Peyer's patch (tissue), 4 donors: Measurements from ENCODE around the gene PPP1R37. TPM values are rescaled to one million over a fixed set of nuclear protein-coding genes. Genes with fewer than 3 reads are reported as not detected.

ENCODE experiments used
- DNase-seq, 3 donors: peaks; one replicate each; pipeline ENCODE4 v3.0.0-alpha.2; 2017 to 2019
- H3K27ac ChIP-seq, 4 donors: fragments of 200-600 bp; sonication (generic); one replicate each; pipeline ENCODE4 v1.5.1; 2016 to 2019
- H3K27me3 ChIP-seq, 2 donors: fragments of 200-600 bp; sonication (generic); one replicate each; pipeline ENCODE4 v1.5.1; 2019
- H3K36me3 ChIP-seq, 3 donors: fragments of 200-600 bp; sonication (generic); one replicate each; pipeline ENCODE4 v1.5.1; 2016 to 2019
- H3K4me1 ChIP-seq, 4 donors: fragments of 200-600 bp; sonication (generic); one replicate each; pipeline ENCODE4 v1.5.1; 2016 to 2019
- H3K4me3 ChIP-seq, 4 donors: fragments of 200-600 bp; sonication (generic); 1 replicate in 3 of 4; 2 replicates in 1 of 4; pipeline ENCODE4 v1.5.1; 2016 to 2019; ENCODE audit warnings: mild to moderate bottlenecking in 1 of 4
- H3K9me3 ChIP-seq, 4 donors: fragments of 200-600 bp; sonication (generic); one replicate each; pipeline ENCODE4 v1.5.1; 2016 to 2019; ENCODE audit warnings: mild to moderate bottlenecking in 1 of 4
- CTCF ChIP-seq, 6 experiments: fragments of 450-650 bp in 4 of 6; fragments of 200-600 bp in 2 of 6; sonication (generic) in 1 of 6; IDR thresholded peaks; one replicate each; pipeline ENCODE4 v1.5.1; 2017 to 2019; ENCODE audit warnings: antibody characterized with exemption in 6 of 6, mild to moderate bottlenecking in 3 of 6, moderate library complexity in 1 of 6
- POLR2A ChIP-seq, 2 donors: fragments of 450-650 bp; IDR thresholded peaks; one replicate each; pipeline ENCODE4 v1.5.1; 2017; ENCODE audit warnings: antibody characterized with exemption in 2 of 2, mild to moderate bottlenecking in 2 of 2, moderate library complexity in 2 of 2
- total RNA-seq, 4 donors: library from RNA; depleted of rRNA; stranded (reverse); fragments of >200 nt; gene quantifications; one replicate each; pipeline ENCODE4 v1.1.0, GENCODE V29; 2016

The PPP1R37 gene
- total RNA-seq, 4 donors from 2014 or later = 41.8 to 75.1 (median 54.2) TPM

- no peak for TF ChIP-seq CTCF (IDR thresholded peaks at IDR 0.05)
- no peak for TF ChIP-seq POLR2A (IDR thresholded peaks at IDR 0.05)
- H3K27me3 ChIP-seq = no peaks in the 10 kb centered on the region
- H3K4me3 ChIP-seq = peak overlapping the region in 1 of 4 donors; percentile 3
- peak in 2 of 3 donors; percentile 80 to 82 for DNase-seq
- H3K27ac ChIP-seq = peak overlapping the region in 2 of 4 donors; percentile 87 to 88
- H3K36me3 ChIP-seq = no peaks in the 10 kb centered on the region
- H3K9me3 ChIP-seq = no peaks in the 10 kb centered on the region
- H3K4me1 ChIP-seq = peaks cover 14 to 93% (median 18%) of the 10 kb centered on the region in 4 donors
Measured at GRCh38 chr19:45097776-45098520, 5.0 kb downstream of the PPP1R37 start.

- peak overlapping the region in 3 of 4 donors; percentile 51 to 88 (median 87) for H3K27ac ChIP-seq
- no peaks in the 10 kb centered on the region for H3K36me3 ChIP-seq
- H3K4me1 ChIP-seq = peaks cover 13 to 99% (median 19%) of the 10 kb centered on the region in 4 donors
- H3K27me3 ChIP-seq = no peaks in the 10 kb centered on the region
- no peak for DNase-seq
- H3K9me3 ChIP-seq = no peaks in the 10 kb centered on the region
- TF ChIP-seq CTCF (IDR thresholded peaks at IDR 0.05) (peak in 2 of 6 experiments; percentile 7 to 17), POLR2A (IDR thresholded peaks at IDR 0.05) (no peak)
- peak overlapping the region in 1 of 4 donors; percentile 33 for H3K4me3 ChIP-seq
Measured at GRCh38 chr19:45098521-45099466, 5.8 kb downstream of the PPP1R37 start.

- H3K27ac ChIP-seq = peak overlapping the region in 3 of 4 donors; percentile 51 to 88 (median 87)
- peaks cover 13 to 99% (median 19%) of the 10 kb centered on the region in 4 donors for H3K4me1 ChIP-seq
- no peaks in the 10 kb centered on the region for H3K27me3 ChIP-seq
- no peak for TF ChIP-seq CTCF (IDR thresholded peaks at IDR 0.05)
- TF ChIP-seq POLR2A (IDR thresholded peaks at IDR 0.05) = peak; percentile 33 to 68
- peak overlapping the region in 2 of 4 donors; percentile 0 to 33 for H3K4me3 ChIP-seq
- no peaks in the 10 kb centered on the region for H3K9me3 ChIP-seq
- DNase-seq = peak in 2 of 3 donors; percentile 73 to 79
- no peaks in the 10 kb centered on the region for H3K36me3 ChIP-seq
Measured at GRCh38 chr19:45099467-45100191, 6.7 kb downstream of the PPP1R37 start.

GRCh38 chr19:45100201-45100600 is 7.2 kb downstream of the PPP1R37 start:
- H3K36me3 ChIP-seq = no peaks in the 10 kb centered on the region
- no peaks in the 10 kb centered on the region for H3K9me3 ChIP-seq
- peaks cover 12 to 99% (median 21%) of the 10 kb centered on the region in 4 donors for H3K4me1 ChIP-seq
- no peaks in the 10 kb centered on the region for H3K27me3 ChIP-seq
- peak overlapping the region in 3 of 4 donors; percentile 51 to 88 (median 87) for H3K27ac ChIP-seq
- DNase-seq = no peak
- no peak for TF ChIP-seq POLR2A (IDR thresholded peaks at IDR 0.05)
- no peak for TF ChIP-seq CTCF (IDR thresholded peaks at IDR 0.05)
- H3K4me3 ChIP-seq = peak overlapping the region in 2 of 4 donors; percentile 0 to 33

GRCh38 chr19:45100846-45101252 is 7.9 kb downstream of the PPP1R37 start:
- H3K4me1 ChIP-seq = peaks cover 12 to 99% (median 21%) of the 10 kb centered on the region in 4 donors
- no peaks in the 10 kb centered on the region for H3K27me3 ChIP-seq
- peak overlapping the region in 1 of 4 donors; percentile 14 for H3K4me3 ChIP-seq
- H3K36me3 ChIP-seq = no peaks in the 10 kb centered on the region
- H3K9me3 ChIP-seq = no peaks in the 10 kb centered on the region
- peak overlapping the region in 3 of 4 donors; percentile 51 to 88 (median 87) for H3K27ac ChIP-seq
- peak in 2 of 3 donors; percentile 78 to 80 for DNase-seq
- TF ChIP-seq POLR2A (IDR thresholded peaks at IDR 0.05) (peak in 1 of 2 donors; percentile 20), CTCF (IDR thresholded peaks at IDR 0.05) (no peak)
